ENCODE results near the gene SDF4. TPM values are rescaled to one million over a fixed set of nuclear protein-coding genes. Genes with fewer than 3 reads are reported as not detected.

SDF4 gene
- total and polyA plus RNA-seq, 7 experiments from 2014 or later: 74.8 to 124 (median 107) TPM

GRCh38 chr1:1260843-1261560 lies 29.2 kb upstream of the SDF4 start:
- no peak overlapping the region for H3K4me3 ChIP-seq (ENCODE audit: low read length)
- Mint-ChIP-seq H3K4me3 (peak overlapping the region in 9 of 10 donors; percentile 32 to 84 (median 58)), H3K27ac (peak overlapping the region in 8 of 9 donors; percentile 5 to 91 (median 64)), H3K36me3 (peaks cover 0 to 28% (median 5%) of the 10 kb centered on the region in 5 donors), H3K9me3 (peaks cover 0 to 2% (median 0%) of the 10 kb centered on the region in 11 donors), H3K4me1 (peaks cover 16 to 22% (median 18%) of the 10 kb centered on the region in 7 donors), H3K27me3 (no peaks in the 10 kb centered on the region)
- CTCF ChIA-PET: interaction anchor here (1.3 to 2.1 kb wide), 2 partner anchors 13 to 139 kb away, joined by 3 to 6 read pairs; partner anchors contain the start of gene UBE2J2
- intact Hi-C loops (cut with micrococcal nuclease): no loop called here
- ATAC-seq (peak; percentile 50), DNase-seq (no peak)
- no peaks in the 10 kb centered on the region for H3K9me3 ChIP-seq (ENCODE audit: control insufficient read depth in 2 of 3, low read length in 3 of 3)
- POLR2A ChIA-PET: interaction anchor here (0.9 kb wide), 1 partner anchor 11 kb away, joined by 3 read pairs; no protein-coding TSS in a partner anchor
- H3K27ac ChIP-seq (ENCODE audit: low read depth, low read length): peak overlapping the region; percentile 7
- H3K27me3 ChIP-seq (ENCODE audit: control insufficient read depth in 2 of 2, insufficient read depth in 2 of 2, low read length in 2 of 2): no peaks in the 10 kb centered on the region
- H3K36me3 ChIP-seq (ENCODE audit: control insufficient read depth in 2 of 3, insufficient read depth in 3 of 3, low read length in 3 of 3): peaks cover 0 to 67% (median 10%) of the 10 kb centered on the region in 3 experiments
- H3K4me1 ChIP-seq (ENCODE audit: control insufficient read depth in 2 of 2, insufficient read depth in 2 of 2, low read length in 2 of 2): no peaks in the 10 kb centered on the region

- no peaks in the 10 kb centered on the region for H3K27me3 Mint-ChIP-seq
- peak overlapping the region in 2 of 10 donors; percentile 69 to 84 for H3K4me3 Mint-ChIP-seq
- peaks cover 15 to 22% (median 18%) of the 10 kb centered on the region in 7 donors for H3K4me1 Mint-ChIP-seq
- H3K27me3 ChIP-seq (ENCODE audit: control insufficient read depth in 2 of 2, insufficient read depth in 2 of 2, low read length in 2 of 2): no peaks in the 10 kb centered on the region
- no peaks in the 10 kb centered on the region for H3K9me3 Mint-ChIP-seq
- intact Hi-C loops (cut with micrococcal nuclease): no loop called here
- POLR2A ChIA-PET: interaction anchor here (0.9 kb wide), 1 partner anchor 10 kb away, joined by 3 read pairs; no protein-coding TSS in a partner anchor
- CTCF ChIA-PET: no interaction called here
- H3K27ac Mint-ChIP-seq: peak overlapping the region in 7 of 9 donors; percentile 14 to 91 (median 47)
- ATAC-seq: peak; percentile 48
- peak overlapping the region; percentile 7 for H3K27ac ChIP-seq (ENCODE audit: low read depth, low read length)
- DNase-seq: no peak
- peaks cover 0 to 67% (median 10%) of the 10 kb centered on the region in 3 experiments for H3K36me3 ChIP-seq (ENCODE audit: control insufficient read depth in 2 of 3, insufficient read depth in 3 of 3, low read length in 3 of 3)
- no peaks in the 10 kb centered on the region for H3K4me1 ChIP-seq (ENCODE audit: control insufficient read depth in 2 of 2, insufficient read depth in 2 of 2, low read length in 2 of 2)
- H3K36me3 Mint-ChIP-seq: peaks cover 0 to 28% (median 5%) of the 10 kb centered on the region in 5 donors
- no peaks in the 10 kb centered on the region for H3K9me3 ChIP-seq (ENCODE audit: control insufficient read depth in 2 of 3, low read length in 3 of 3)
- no peak overlapping the region for H3K4me3 ChIP-seq (ENCODE audit: low read length)
These were observed 28.3 kb upstream of the SDF4 start for GRCh38 chr1:1259951-1260600.

DNA sequence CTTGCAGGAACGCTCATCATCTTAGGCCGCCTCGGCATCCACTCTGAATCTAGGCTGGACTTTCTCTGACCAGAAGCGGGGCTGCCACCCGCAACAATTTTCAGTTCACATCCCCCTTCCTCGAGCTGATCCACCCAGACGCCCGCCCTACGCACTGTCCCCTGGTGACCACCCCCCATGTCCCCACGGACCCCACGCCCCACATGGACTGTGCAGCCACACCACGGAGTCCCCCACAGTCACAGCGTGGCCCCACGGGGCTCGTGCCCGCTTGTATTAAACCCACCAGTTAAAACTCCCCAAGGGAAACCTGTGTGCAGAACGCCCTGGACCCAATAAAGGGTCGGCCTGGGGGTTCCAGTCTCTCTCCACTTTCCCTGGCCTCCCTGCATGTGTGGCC lies 27.7 kb upstream of the SDF4 start:
- no peaks in the 10 kb centered on the region for H3K9me3 ChIP-seq (ENCODE audit: control insufficient read depth in 2 of 3, low read length in 3 of 3)
- no peak overlapping the region for H3K4me3 ChIP-seq (ENCODE audit: low read length)
- H3K36me3 ChIP-seq (ENCODE audit: control insufficient read depth in 2 of 3, insufficient read depth in 3 of 3, low read length in 3 of 3): peaks cover 0 to 68% (median 10%) of the 10 kb centered on the region in 3 experiments
- no peaks in the 10 kb centered on the region for H3K4me1 ChIP-seq (ENCODE audit: control insufficient read depth in 2 of 2, insufficient read depth in 2 of 2, low read length in 2 of 2)
- CTCF ChIA-PET: no interaction called here
- intact Hi-C loops (cut with micrococcal nuclease): no loop called here
- ATAC-seq (no peak), DNase-seq (no peak)
- Mint-ChIP-seq H3K27me3 (no peaks in the 10 kb centered on the region), H3K36me3 (peaks cover 0 to 28% (median 5%) of the 10 kb centered on the region in 5 donors), H3K9me3 (no peaks in the 10 kb centered on the region), H3K27ac (peak overlapping the region in 5 of 9 donors; percentile 14 to 91 (median 47)), H3K4me1 (peaks cover 15 to 22% (median 18%) of the 10 kb centered on the region in 7 donors), H3K4me3 (no peak overlapping the region)
- no peak overlapping the region for H3K27ac ChIP-seq (ENCODE audit: low read depth, low read length)
- no peaks in the 10 kb centered on the region for H3K27me3 ChIP-seq (ENCODE audit: control insufficient read depth in 2 of 2, insufficient read depth in 2 of 2, low read length in 2 of 2)
- POLR2A ChIA-PET: no interaction called here

DNA sequence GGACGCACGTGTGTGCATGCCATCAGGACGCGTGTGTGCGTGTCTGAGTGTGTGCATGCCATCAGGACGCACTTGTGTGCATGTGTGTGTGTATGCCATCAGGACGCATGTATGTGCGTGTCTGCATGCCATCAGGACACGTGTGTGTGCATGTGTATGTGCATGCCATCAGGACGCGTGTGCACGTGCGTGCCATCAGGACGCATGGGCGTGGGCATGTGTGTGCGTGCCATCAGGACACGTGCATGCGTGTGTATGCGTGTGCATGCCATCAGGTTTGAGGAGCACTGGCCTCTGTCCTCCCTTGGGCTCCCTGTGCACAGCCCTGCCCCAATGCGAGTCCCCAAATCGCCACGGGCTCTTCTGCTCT lies 27.3 kb upstream of the SDF4 start:
- Histone ChIP-seq H3K36me3 (ENCODE audit: control insufficient read depth in 2 of 3, insufficient read depth in 3 of 3, low read length in 3 of 3) (peaks cover 0 to 70% (median 10%) of the 10 kb centered on the region in 3 experiments), H3K4me1 (ENCODE audit: control insufficient read depth in 2 of 2, insufficient read depth in 2 of 2, low read length in 2 of 2) (no peaks in the 10 kb centered on the region), H3K27ac (ENCODE audit: low read depth, low read length) (no peak overlapping the region), H3K4me3 (ENCODE audit: low read length) (no peak overlapping the region), H3K27me3 (ENCODE audit: control insufficient read depth in 2 of 2, insufficient read depth in 2 of 2, low read length in 2 of 2) (no peaks in the 10 kb centered on the region), H3K9me3 (ENCODE audit: control insufficient read depth in 2 of 3, low read length in 3 of 3) (no peaks in the 10 kb centered on the region)
- Mint-ChIP-seq H3K9me3 (no peaks in the 10 kb centered on the region), H3K27ac (peak overlapping the region in 1 of 9 donors; percentile 12), H3K4me3 (no peak overlapping the region), H3K4me1 (peaks cover 15 to 22% (median 18%) of the 10 kb centered on the region in 7 donors), H3K27me3 (no peaks in the 10 kb centered on the region), H3K36me3 (peaks cover 0 to 28% (median 5%) of the 10 kb centered on the region in 5 donors)
- intact Hi-C loops (cut with micrococcal nuclease): no loop called here
- ChIA-PET CTCF (no interaction called here), POLR2A (no interaction called here)
- DNase-seq (no peak), ATAC-seq (no peak)

DNA sequence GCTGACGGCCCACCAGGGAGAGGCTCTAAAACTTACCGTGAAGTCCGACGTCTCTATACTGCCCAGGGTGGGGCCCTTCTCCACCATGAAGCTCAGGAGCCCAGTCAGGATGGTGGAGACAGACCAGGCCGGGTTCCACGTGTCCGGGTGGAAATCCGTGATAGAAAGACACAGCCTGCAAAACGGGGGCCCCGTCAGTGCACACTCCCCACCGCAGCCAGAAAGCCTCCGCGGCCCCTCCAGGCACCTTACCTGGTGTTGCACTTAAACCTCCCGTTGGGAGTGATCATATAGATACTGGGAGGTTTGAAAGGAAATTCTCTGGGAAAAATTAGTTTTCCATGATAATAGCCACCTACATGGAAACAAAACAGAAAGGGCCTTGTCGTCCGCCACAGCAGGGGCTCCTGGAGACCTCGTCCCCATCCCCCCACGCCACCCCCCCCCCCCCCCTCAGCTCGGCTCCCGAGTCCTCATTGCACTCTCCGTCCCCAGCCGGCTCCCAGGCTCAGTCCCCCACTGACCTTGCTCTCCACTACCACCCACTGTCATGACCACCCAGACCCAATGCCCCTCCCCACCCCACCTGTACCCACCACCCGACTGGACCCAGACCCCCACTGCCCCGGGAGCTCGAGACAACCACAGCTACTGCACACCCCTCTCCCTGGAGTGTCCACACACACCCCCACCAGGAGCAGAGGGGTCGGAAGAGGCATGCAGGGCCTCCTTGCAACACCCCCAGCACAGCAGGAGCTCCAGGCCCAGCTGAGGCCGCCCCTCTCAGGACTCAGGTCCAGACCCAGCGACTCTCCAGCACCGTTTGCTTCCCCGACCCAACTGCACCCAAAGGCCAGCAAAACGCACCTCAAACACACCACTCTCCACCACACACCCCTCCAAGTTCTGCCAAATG lies 25.4 kb upstream of the SDF4 start:
- intact Hi-C loops (cut with micrococcal nuclease): no loop called here
- peaks cover 0 to 65% (median 0%) of the 10 kb centered on the region in 3 experiments for H3K36me3 ChIP-seq (ENCODE audit: control insufficient read depth in 2 of 3, insufficient read depth in 3 of 3, low read length in 3 of 3)
- H3K27me3 ChIP-seq (ENCODE audit: control insufficient read depth in 2 of 2, insufficient read depth in 2 of 2, low read length in 2 of 2): no peaks in the 10 kb centered on the region
- POLR2A ChIA-PET: interaction anchor here (1.0 kb wide), 1 partner anchor 14 kb away, joined by 4 read pairs; no protein-coding TSS in a partner anchor
- no peak overlapping the region for H3K4me3 ChIP-seq (ENCODE audit: low read length)
- ATAC-seq (no peak), DNase-seq (no peak)
- no peaks in the 10 kb centered on the region for H3K4me1 ChIP-seq (ENCODE audit: control insufficient read depth in 2 of 2, insufficient read depth in 2 of 2, low read length in 2 of 2)
- peak overlapping the region in 1 of 9 donors; percentile 52 for H3K27ac Mint-ChIP-seq
- H3K9me3 Mint-ChIP-seq: no peaks in the 10 kb centered on the region
- peaks cover 18 to 30% (median 23%) of the 10 kb centered on the region in 7 donors for H3K4me1 Mint-ChIP-seq
- H3K27ac ChIP-seq (ENCODE audit: low read depth, low read length): no peak overlapping the region
- no peaks in the 10 kb centered on the region for H3K9me3 ChIP-seq (ENCODE audit: control insufficient read depth in 2 of 3, low read length in 3 of 3)
- no peak overlapping the region for H3K4me3 Mint-ChIP-seq
- peaks cover 7 to 27% (median 10%) of the 10 kb centered on the region in 5 donors for H3K36me3 Mint-ChIP-seq
- CTCF ChIA-PET: no interaction called here
- no peaks in the 10 kb centered on the region for H3K27me3 Mint-ChIP-seq

GRCh38 chr1:1255611-1256010 lies 23.8 kb upstream of the SDF4 start:
- H3K9me3 Mint-ChIP-seq: no peaks in the 10 kb centered on the region
- H3K4me1 ChIP-seq (ENCODE audit: control insufficient read depth in 2 of 2, insufficient read depth in 2 of 2, low read length in 2 of 2): peaks cover 7 to 9% of the 10 kb centered on the region in 2 donors
- ChIA-PET POLR2A (no interaction called here), CTCF (no interaction called here)
- peaks cover 0 to 57% (median 0%) of the 10 kb centered on the region in 3 experiments for H3K36me3 ChIP-seq (ENCODE audit: control insufficient read depth in 2 of 3, insufficient read depth in 3 of 3, low read length in 3 of 3)
- ATAC-seq: no peak
- peaks cover 16 to 27% (median 21%) of the 10 kb centered on the region in 7 donors for H3K4me1 Mint-ChIP-seq
- no peak overlapping the region for H3K27ac ChIP-seq (ENCODE audit: low read depth, low read length)
- no peaks in the 10 kb centered on the region for H3K27me3 Mint-ChIP-seq
- no peak overlapping the region for H3K4me3 ChIP-seq (ENCODE audit: low read length)
- H3K36me3 Mint-ChIP-seq: peaks cover 4 to 21% (median 7%) of the 10 kb centered on the region in 5 donors
- no peak overlapping the region for H3K4me3 Mint-ChIP-seq
- no peaks in the 10 kb centered on the region for H3K9me3 ChIP-seq (ENCODE audit: control insufficient read depth in 2 of 3, low read length in 3 of 3)
- peak overlapping the region in 1 of 9 donors; percentile 6 for H3K27ac Mint-ChIP-seq
- intact Hi-C loops (cut with micrococcal nuclease): no loop called here
- H3K27me3 ChIP-seq (ENCODE audit: control insufficient read depth in 2 of 2, insufficient read depth in 2 of 2, low read length in 2 of 2): no peaks in the 10 kb centered on the region
- no peak for DNase-seq
